SKM-1 (cell line): Measurements from ENCODE around the gene LRRC32.

ENCODE experiments used
- DNase-seq: peaks from one replicate; lab custom pipeline; 2025; ENCODE audit not compliant: unreplicated experiment; lab: John Stamatoyannopoulos, UW

LRRC32 gene

GRCh38 chr11:76682106-76682505, 11.6 kb upstream of the LRRC32 start:
- DNase-seq: no peak

- DNase-seq: peak; percentile 66
Observed at GRCh38 chr11:76680518-76681425, 10.2 kb upstream of the LRRC32 start.

- DNase-seq: peak; percentile 42
Observed at GRCh38 chr11:76678321-76678720, 7.8 kb upstream of the LRRC32 start.

- no peak for DNase-seq
Observed at GRCh38 chr11:76677458-76677765, 6.9 kb upstream of the LRRC32 start.

- DNase-seq: no peak
Observed at GRCh38 chr11:76676636-76677457, 6.3 kb upstream of the LRRC32 start.

GRCh38 chr11:76674517-76675400, 4.2 kb upstream of the LRRC32 start:
- no peak for DNase-seq

- DNase-seq: no peak
Observed at GRCh38 chr11:76673176-76674142, 2.9 kb upstream of the LRRC32 start.

- DNase-seq: no peak
Observed at GRCh38 chr11:76672431-76673175, 2.1 kb upstream of the LRRC32 start.

- no peak for DNase-seq
Observed at GRCh38 chr11:76671626-76672309, 1.2 kb upstream of the LRRC32 start.

GRCh38 chr11:76671237-76671592, 668 bp upstream of the LRRC32 start:
- DNase-seq: no peak

GRCh38 chr11:76669901-76670484, 554 bp downstream of the LRRC32 start:
- DNase-seq: no peak

GRCh38 chr11:76668362-76669155, 2.0 kb downstream of the LRRC32 start:
- DNase-seq: no peak

- no peak for DNase-seq
Observed at GRCh38 chr11:76667856-76668255, 2.7 kb downstream of the LRRC32 start.

- no peak for DNase-seq
Observed at GRCh38 chr11:76667271-76667818, 3.2 kb downstream of the LRRC32 start.

GRCh38 chr11:76666830-76667229, 3.7 kb downstream of the LRRC32 start:
- DNase-seq: no peak

GRCh38 chr11:76666408-76666807, 4.1 kb downstream of the LRRC32 start:
- DNase-seq: no peak

GRCh38 chr11:76665921-76666351, 4.6 kb downstream of the LRRC32 start:
- DNase-seq: no peak
